B cell (primary cell): ENCODE measurements around the gene CDH5. TPM values are rescaled to one million over a fixed set of nuclear protein-coding genes. Genes with fewer than 3 reads are reported as not detected.

ENCODE experiments used
- ATAC-seq: fragments of 200-7000 bp; cut with Tn5 transposase; one replicate; pipeline ENCODE4 v1.10.0; 2021; ENCODE audit warnings: low read depth, mild to moderate bottlenecking, moderate number of reproducible peaks, moderate library complexity
- CTCF ChIA-PET: fragments of 350-600 bp; sonication (Branson Sonifier 250); formaldehyde crosslinking; loops from one replicate; lab custom pipeline; 2021; ENCODE audit warnings: antibody characterized with exemption, inconsistent platforms; lab: Charles Lee
- POLR2A ChIA-PET: fragments of 350-600 bp; sonication (Branson Sonifier 250); formaldehyde crosslinking; loops from one replicate; lab custom pipeline; 2021; ENCODE audit warnings: antibody characterized with exemption; lab: Charles Lee
- DNase-seq: peaks from one replicate; pipeline ENCODE4 v3.0.0; 2013
- H2AFZ ChIP-seq: 2 replicates; pipeline ENCODE4 v1.6.1; 2012; ENCODE audit warnings: mild to moderate bottlenecking, low read depth, low read length; ENCODE audit not compliant: insufficient read depth, poor library complexity, severe bottlenecking
- H3K27ac ChIP-seq, 2 donors: 1 replicate in 1 of 2; 2 replicates in 1 of 2; pipeline ENCODE4 v1.5.1; 2012 to 2013; ENCODE audit warnings: low read length in 2 of 2, mild to moderate bottlenecking in 2 of 2, moderate library complexity in 1 of 2
- H3K27me3 ChIP-seq, 4 experiments: fragments of 200-600 bp in 1 of 4; sonication (generic) in 1 of 4; replicated peaks in 1 of 4; 1 replicate in 2 of 4; 2 replicates in 2 of 4; pipeline versions ENCODE4 v1.6.1 to v1.7.0; 2013 to 2016; ENCODE audit warnings: low read length in 3 of 4, mild to moderate bottlenecking in 2 of 4, mixed read lengths in 1 of 4, moderate library complexity in 1 of 4; ENCODE audit not compliant: insufficient read depth in 4 of 4, control insufficient read depth in 3 of 4; ENCODE audit errors: control extremely low read depth in 1 of 4
- H3K36me3 ChIP-seq, 2 experiments: replicated peaks in 1 of 2; 1 replicate in 1 of 2; 2 replicates in 1 of 2; pipeline versions ENCODE4 v1.6.1 to v1.7.1; 2013; ENCODE audit warnings: low read length in 1 of 2; ENCODE audit not compliant: insufficient read depth in 2 of 2, control insufficient read depth in 1 of 2; ENCODE audit errors: control extremely low read depth in 1 of 2, extremely low read depth in 1 of 2
- H3K4me1 ChIP-seq, 2 donors: fragments of 200-600 bp in 1 of 2; sonication (generic) in 1 of 2; 1 replicate in 1 of 2; 2 replicates in 1 of 2; pipeline versions ENCODE4 v1.5.1 to v1.6.1; 2013 to 2017; ENCODE audit warnings: low read length in 2 of 2; ENCODE audit not compliant: control insufficient read depth in 2 of 2, insufficient read depth in 2 of 2
- H3K4me2 ChIP-seq: replicated peaks from 2 replicates; pipeline ENCODE3; 2012; ENCODE audit warnings: mild to moderate bottlenecking, low read depth, low read length; ENCODE audit not compliant: poor library complexity, severe bottlenecking
- H3K4me3 ChIP-seq, 5 experiments: fragments of 200-600 bp in 1 of 5; sonication (generic) in 1 of 5; 1 replicate in 3 of 5; 2 replicates in 2 of 5; pipeline versions ENCODE4 v1.5.1 to v1.7.0; 2011 to 2016; ENCODE audit warnings: low read length in 4 of 5, mild to moderate bottlenecking in 4 of 5, low read depth in 2 of 5, control low read depth in 1 of 5, moderate library complexity in 1 of 5; ENCODE audit not compliant: insufficient read depth in 1 of 5; ENCODE audit errors: control extremely low read depth in 1 of 5, extremely low read depth in 1 of 5
- H3K79me2 ChIP-seq: fragments of 200-600 bp; sonication (generic); one replicate; pipeline ENCODE4 v1.6.0; 2016; ENCODE audit warnings: low read length; ENCODE audit not compliant: control insufficient read depth, insufficient read depth
- H3K9ac ChIP-seq: fragments of 200-600 bp; sonication (generic); 2 replicates; pipeline ENCODE4 v1.6.1; 2017; ENCODE audit warnings: mild to moderate bottlenecking, low read length, moderate library complexity
- H3K9me3 ChIP-seq, 3 donors: one replicate each; pipeline versions ENCODE4 v1.6.1 to v1.7.1; 2013; ENCODE audit warnings: low read length in 2 of 3; ENCODE audit not compliant: control insufficient read depth in 2 of 3, insufficient read depth in 1 of 3; ENCODE audit errors: control extremely low read depth in 1 of 3
- H4K20me1 ChIP-seq: 2 replicates; pipeline ENCODE4 v1.6.0; 2012; ENCODE audit warnings: mild to moderate bottlenecking, low read length; ENCODE audit not compliant: insufficient read depth, control insufficient read depth, poor library complexity, severe bottlenecking
- H3K27ac Mint-ChIP-seq: one replicate; pipeline ENCODE4 v1.8.0; 2021; ENCODE audit warnings: mixed read lengths
- H3K27me3 Mint-ChIP-seq: one replicate; pipeline ENCODE4 v1.8.0; 2021; ENCODE audit warnings: mixed read lengths
- H3K4me1 Mint-ChIP-seq: one replicate; pipeline ENCODE4 v1.8.0; 2021; ENCODE audit warnings: mixed read lengths
- H3K4me3 Mint-ChIP-seq: one replicate; pipeline ENCODE4 v1.8.0; 2021; ENCODE audit warnings: mixed read lengths
- H3K9me3 Mint-ChIP-seq: one replicate; pipeline ENCODE4 v1.8.0; 2022; ENCODE audit warnings: mixed read lengths; ENCODE audit not compliant: insufficient read depth
- CTCF ChIP-seq: fragments of 200-600 bp; IDR thresholded peaks from one replicate; pipeline ENCODE4 v1.8.0; 2022; ENCODE audit warnings: antibody characterized with exemption, mild to moderate bottlenecking
- EZH2 ChIP-seq: IDR thresholded peaks from 2 replicates; pipeline ENCODE4 v1.6.1; 2012; ENCODE audit warnings: borderline replicate concordance, low read depth, mild to moderate bottlenecking, moderate library complexity, low read length; ENCODE audit not compliant: insufficient read depth, poor library complexity, severe bottlenecking
- WGBS: methylation state at CpG from one replicate; pipeline ENCODE4 v1.1.5; 2013; ENCODE audit warnings: missing lambda C conversion rate; ENCODE audit not compliant: insufficient coverage; 5-methylcytosine and 5-hydroxymethylcytosine counted together
- intact Hi-C: fragments of 100-400 bp; cut with micrococcal nuclease; formaldehyde crosslinking; loops from one replicate; pipeline ENCODE4 v1.10.0; 2022
- polyA plus RNA-seq: library from polyadenylated mRNA; depleted of rRNA; stranded (reverse); fragments of >200 nt; gene quantifications from 2 replicates; pipeline ENCODE4 v1.2.3, GENCODE V29; 2012
- total RNA-seq, 2 donors: library from RNA; stranded (reverse); fragments of 120-200 nt in 1 of 2; gene quantifications; 1 replicate in 1 of 2; 2 replicates in 1 of 2; pipeline versions ENCODE4 v1.2.3 to v1.2.4, GENCODE V29; 2013 to 2022

Gene CDH5
- total and polyA plus RNA-seq, 2 donors (not counting 1 experiment from before 2014, with no cell fraction given) = not detected

GRCh38 chr16:66416136-66416535 lies 49.6 kb downstream of the CDH5 start:
- Histone ChIP-seq H4K20me1 (no peaks in the 10 kb centered on the region), H3K9me3 (peaks cover 0 to 11% (median 8%) of the 10 kb centered on the region in 3 donors), H3K79me2 (no peaks in the 10 kb centered on the region), H3K4me1 (peaks cover 10 to 12% of the 10 kb centered on the region in 2 donors), H2AFZ (no peak overlapping the region), H3K36me3 (no peaks in the 10 kb centered on the region), H3K27me3 (peaks cover 0 to 5% (median 0%) of the 10 kb centered on the region in 4 experiments), H3K9ac (no peak overlapping the region), H3K4me3 (no peak overlapping the region), H3K27ac (no peak overlapping the region), H3K4me2 (no peak overlapping the region)
- POLR2A ChIA-PET = no interaction called here
- Mint-ChIP-seq H3K27ac (no peak overlapping the region), H3K9me3 (peaks cover 2% of the 10 kb centered on the region), H3K27me3 (peaks cover 23% of the 10 kb centered on the region), H3K4me1 (peaks cover 20% of the 10 kb centered on the region), H3K4me3 (no peak overlapping the region)
- intact Hi-C loops = no loop called here
- ATAC-seq = no peak
- no peak for TF ChIP-seq EZH2
- no peak for TF ChIP-seq CTCF
- CTCF ChIA-PET = no interaction called here
- no peak for DNase-seq
- WGBS = no CpG with 5 or more reads among the region's 1 CpG

DNA sequence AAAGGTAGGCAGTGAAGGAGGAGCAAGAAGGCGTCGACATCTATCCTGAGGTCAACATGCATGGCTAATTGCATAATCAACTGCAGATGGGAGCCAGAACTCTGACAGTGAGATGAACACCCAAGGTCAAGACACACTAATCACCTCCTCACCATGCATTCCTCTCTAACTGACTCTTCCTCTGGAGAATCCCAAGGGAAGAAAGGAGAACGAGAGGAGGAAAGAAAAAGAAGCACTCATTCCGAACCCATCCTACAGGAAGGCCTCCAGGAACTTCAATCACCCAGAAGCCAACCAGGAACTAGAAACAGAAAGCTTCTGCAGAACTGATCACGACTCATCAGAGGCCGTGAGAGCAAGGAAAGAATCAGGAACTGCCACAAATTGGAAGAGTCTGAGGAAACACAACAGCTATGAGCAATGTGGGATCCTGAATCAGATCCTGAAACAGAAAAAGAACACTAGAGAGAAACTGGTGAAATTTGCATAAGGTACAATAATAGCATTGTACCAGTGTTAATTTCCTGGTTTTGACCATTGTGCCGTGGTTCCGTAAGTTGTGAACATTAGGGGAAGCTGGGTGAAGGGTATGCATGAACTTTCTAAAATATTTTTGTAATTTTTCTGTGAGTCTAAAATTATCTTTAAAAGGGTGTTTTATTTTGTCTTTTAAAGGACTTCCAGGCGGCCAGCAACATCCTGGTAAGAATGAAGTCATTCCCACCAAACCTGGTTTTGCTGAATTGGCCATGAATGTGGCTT lies 50.6 kb downstream of the CDH5 start:
- Histone ChIP-seq H3K27ac (no peak overlapping the region), H3K9me3 (peaks cover 0 to 11% (median 8%) of the 10 kb centered on the region in 3 donors), H3K4me1 (peaks cover 10 to 12% of the 10 kb centered on the region in 2 donors), H4K20me1 (no peaks in the 10 kb centered on the region), H3K4me3 (no peak overlapping the region), H3K27me3 (peaks cover 0 to 15% (median 0%) of the 10 kb centered on the region in 4 experiments), H2AFZ (no peak overlapping the region), H3K36me3 (no peaks in the 10 kb centered on the region), H3K4me2 (no peak overlapping the region), H3K9ac (no peak overlapping the region), H3K79me2 (no peaks in the 10 kb centered on the region)
- TF ChIP-seq CTCF (no peak), EZH2 (no peak)
- Mint-ChIP-seq H3K9me3 (peaks cover 2% of the 10 kb centered on the region), H3K27me3 (peaks cover 24% of the 10 kb centered on the region), H3K27ac (no peak overlapping the region), H3K4me1 (peaks cover 20% of the 10 kb centered on the region), H3K4me3 (no peak overlapping the region)
- intact Hi-C loops = no loop called here
- ChIA-PET CTCF (interaction anchor here (0.6 to 0.9 kb wide), 2 partner anchors 9 to 12 kb away, joined by 3 to 5 read pairs; no protein-coding TSS in a partner anchor), POLR2A (no interaction called here)
- 98% methylated on average over 4 of the region's 9 CpGs for WGBS
- DNase-seq (no peak), ATAC-seq (no peak)
